Kidney glomerular epithelial cell (primary cell): ENCODE measurements around the gene VAV2.

Source experiments
- DNase-seq: peaks from one replicate; lab custom pipeline; 2025; lab: John Stamatoyannopoulos, UW

Gene VAV2

DNA sequence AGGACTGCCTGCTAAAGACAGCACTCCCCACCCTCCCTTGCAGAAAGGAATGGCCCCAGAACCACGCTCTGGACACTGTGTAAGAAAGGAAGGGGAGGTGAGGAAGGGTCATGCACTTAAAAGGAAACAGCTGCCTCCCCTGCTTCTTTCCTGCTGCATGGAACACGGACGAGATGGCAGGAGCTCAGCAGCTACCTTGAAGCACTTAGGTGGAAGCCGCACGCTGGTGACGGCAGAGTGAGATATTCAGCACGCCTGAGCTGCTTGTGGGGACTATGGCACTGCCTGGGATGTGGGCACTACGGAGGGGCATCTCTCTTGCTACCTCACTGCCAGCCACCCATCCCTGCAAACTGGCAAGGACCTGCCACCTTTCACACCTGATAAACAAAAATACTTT, 101.5 kb downstream of the VAV2 start:
- DNase-seq = no peak

DNA sequence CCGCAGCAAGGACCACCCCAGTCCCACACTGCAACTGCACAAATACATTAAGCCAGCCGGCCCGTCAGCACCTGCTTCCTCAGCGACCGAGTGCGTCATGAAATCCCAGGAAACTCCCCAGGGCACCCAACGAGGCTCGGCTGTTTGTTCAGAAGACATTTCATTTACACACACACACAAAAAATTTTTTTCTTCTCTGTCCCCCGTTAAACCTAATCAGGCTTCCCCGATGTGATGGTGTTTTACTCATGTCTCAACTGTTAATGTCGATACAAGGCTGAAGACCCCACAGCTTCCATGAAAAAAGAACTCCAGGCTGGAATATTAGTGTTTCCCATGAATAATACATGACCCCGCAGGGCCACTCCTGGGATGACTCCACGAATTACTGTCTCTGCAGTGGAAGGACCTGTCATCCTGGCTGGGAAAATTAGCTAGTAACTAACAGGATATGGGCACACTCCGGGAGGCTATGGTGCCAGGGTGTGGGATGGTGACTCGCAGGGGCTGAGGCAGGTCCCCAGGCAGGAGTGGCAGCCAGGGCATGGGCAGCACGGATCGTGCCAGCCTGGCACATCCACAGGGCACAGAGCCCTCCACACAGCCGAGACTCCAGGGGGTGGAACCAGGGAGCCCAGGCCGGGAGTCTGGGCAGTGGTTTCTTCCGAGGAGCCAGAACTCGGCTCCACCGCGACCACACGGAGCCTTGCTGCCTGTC, 102.4 kb downstream of the VAV2 start:
- no peak for DNase-seq

GRCh38 chr9:133888809-133889491, 103.2 kb downstream of the VAV2 start:
- DNase-seq = no peak

- no peak for DNase-seq
Measured at GRCh38 chr9:133888048-133888808, 103.9 kb downstream of the VAV2 start.

DNA sequence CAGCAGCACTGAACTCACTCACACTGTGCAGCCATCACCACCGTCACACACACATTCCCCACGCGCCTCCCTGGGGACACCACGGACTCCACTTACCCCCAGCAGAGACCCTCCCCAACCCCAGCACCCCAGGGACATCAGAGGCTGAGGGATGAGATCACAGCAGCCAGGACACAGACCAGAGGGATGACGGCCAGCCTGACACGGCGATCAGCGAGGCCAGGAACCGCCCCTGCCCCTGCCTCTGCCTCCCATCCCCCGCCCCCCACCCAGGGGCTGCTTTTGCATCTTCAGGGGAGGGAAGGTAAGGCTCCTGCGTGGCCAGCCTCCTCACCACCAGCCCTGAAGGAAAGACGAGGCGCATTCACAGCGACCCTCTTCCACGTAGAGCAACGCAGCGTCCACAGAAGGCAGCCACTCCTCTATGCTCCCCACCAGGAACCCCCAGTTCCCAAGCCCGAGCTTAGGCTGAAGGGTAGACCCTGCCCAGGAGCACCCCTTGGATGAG, 104.5 kb downstream of the VAV2 start:
- no peak for DNase-seq

GRCh38 chr9:133886563-133887501, 105.3 kb downstream of the VAV2 start:
- no peak for DNase-seq

GRCh38 chr9:133884907-133885744, 107.0 kb downstream of the VAV2 start:
- no peak for DNase-seq

DNA sequence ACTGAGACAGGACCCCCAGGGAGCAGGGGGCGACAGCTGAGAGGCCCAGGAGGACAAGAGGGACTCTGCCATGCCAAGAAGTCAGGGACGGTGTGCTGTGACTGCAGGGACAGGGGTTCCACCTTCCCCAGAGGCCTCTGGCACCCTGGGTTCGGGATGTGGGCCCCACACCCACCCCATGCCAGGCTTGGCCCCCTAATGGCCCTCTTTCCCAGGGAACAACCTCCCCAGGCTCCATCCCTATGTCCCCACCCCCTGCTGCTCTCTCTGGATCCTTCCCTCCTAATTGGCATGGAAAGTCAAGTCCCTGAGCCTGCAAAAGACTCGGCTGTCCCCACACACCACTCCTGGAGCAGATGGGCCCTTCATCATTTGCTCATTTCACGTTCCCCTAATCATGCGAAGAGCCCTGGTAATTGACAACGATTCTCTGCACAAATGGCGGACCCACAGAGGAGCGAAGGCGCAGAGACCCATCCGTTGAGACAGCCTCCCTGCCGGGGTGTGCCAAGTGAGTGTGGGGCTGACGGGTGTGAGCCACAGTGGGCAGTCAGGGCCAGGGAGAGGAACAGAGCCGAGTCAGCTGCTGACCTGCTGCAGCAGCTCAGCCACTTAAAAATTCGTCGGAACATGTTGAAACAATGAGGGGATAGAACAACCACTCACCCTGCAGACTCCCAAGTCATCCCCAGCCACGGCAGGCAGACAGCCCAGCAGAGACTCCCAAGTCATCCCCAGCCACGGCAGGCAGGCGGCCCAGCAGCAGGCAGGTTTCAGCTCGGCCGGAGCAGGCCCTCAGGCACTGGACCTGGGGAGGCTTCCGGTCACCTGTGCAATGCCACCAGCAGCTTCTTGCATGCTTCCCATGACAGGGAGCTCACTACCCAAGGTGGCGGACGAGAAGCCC, 109.0 kb downstream of the VAV2 start:
- no peak for DNase-seq

DNA sequence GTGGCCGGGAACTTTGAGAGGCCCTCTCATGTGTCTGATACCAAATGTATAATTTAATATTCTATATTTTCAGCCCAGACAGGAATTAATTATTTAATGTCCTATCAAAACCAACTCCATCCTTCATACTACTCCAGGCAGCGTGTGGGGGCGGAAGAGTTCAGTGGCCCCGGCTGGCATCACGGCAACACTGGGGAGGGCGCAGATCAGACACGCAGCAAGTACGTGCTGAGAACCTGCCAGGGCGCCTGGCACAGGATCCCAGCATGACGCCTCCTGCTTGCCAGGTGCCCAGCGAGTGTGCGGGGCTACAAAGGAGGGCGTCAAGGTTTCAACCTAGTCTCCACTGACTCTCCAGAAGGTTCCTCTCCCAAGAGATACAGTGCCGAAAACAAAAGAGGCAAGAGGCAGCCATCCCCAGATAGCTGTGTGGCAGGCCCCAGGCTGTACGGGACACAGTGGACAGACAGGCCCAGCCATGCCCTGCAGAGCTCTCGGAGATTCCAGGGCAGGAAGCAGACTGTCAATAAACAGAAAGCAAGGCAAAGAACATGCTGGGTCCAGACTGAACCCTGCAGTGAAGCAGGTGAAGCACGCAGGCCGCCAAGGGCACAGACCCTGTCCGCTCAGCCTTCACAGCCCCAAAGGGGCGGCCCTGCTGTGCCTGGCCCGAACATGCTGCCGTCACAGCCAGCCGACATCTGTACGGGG, 110.3 kb downstream of the VAV2 start:
- DNase-seq = no peak

DNA sequence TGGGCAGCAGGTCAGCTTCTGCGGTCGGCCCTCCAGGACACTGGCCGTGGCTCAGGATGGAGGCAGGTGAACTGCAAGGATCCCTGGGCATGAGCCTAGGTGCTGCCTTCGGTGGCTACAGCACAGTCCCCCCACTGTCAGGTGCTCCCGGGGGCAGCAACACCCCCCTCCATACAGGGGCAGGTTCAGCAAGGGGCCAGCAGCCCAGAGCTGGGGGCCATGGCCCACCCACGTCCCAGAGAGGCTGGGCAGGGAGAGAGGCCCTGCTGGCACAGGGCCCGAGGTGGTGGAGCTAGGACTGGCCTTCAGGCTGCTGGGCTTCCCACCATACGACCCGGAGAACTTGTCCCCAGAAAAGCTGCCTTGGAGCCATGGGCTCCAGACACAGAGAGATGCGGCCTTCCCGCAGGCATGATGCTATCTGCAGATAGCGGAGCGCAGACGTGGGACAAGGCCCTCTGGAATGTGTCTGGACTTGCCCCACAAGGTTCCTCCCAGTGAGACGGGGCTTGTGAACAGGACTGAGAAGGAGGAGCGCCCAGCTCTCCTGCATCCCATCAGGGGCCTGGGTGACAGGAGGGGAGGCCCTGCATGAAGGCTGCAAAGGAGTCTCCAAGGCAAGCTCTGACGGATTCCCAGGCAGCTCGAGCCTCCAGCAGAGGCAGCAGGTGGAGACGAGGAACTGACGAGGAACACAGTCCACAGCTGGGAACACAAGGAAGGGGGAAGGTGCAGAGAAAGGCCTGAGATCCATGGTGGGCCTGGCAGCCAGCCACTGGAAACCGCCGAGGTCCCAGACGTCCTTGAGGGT, 111.1 kb downstream of the VAV2 start:
- no peak for DNase-seq

DNA sequence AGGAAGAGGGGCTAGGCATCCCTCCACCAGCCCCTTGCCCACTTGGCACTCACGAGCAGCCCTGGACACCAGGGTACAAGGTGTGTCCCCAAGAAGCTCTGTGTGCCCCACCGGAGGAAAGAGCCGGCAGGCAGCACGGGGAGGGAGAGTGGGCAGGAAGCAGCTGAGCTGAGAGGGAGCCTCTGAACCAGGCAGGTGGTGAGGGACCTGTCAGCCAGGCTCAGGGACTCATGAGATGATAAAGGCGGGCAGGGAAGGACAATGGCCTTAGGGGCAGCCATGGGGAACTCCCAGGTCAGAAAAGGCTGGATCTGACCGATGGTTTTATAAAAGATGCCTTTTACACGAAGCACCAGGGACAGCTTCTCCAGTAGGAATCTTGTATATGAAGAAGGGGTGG, 112.0 kb downstream of the VAV2 start:
- DNase-seq = no peak

DNA sequence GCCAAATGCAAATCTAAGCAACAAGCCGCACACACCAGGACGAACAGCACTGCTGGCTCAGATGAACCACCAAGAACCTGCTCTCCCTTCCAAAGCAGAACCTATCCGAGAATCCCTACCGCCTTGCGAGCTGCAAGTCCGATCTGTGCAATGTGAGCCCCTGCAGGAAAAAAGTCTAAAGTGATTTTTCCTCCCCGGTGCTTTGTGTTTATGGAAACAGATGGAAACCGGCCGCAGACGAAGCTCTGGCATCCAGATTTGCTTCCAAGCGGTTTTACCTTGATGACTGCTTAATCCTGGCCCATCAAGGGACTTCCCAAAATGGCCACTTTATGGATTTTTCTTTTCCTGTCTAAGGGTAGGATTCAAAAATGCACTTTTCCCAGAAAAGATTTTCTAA, 112.5 kb downstream of the VAV2 start:
- DNase-seq = no peak

GRCh38 chr9:133878402-133878801, 113.7 kb downstream of the VAV2 start:
- no peak for DNase-seq

- no peak for DNase-seq
Measured at GRCh38 chr9:133877967-133878366, 114.2 kb downstream of the VAV2 start.

GRCh38 chr9:133877327-133877726, 114.8 kb downstream of the VAV2 start:
- no peak for DNase-seq

DNA sequence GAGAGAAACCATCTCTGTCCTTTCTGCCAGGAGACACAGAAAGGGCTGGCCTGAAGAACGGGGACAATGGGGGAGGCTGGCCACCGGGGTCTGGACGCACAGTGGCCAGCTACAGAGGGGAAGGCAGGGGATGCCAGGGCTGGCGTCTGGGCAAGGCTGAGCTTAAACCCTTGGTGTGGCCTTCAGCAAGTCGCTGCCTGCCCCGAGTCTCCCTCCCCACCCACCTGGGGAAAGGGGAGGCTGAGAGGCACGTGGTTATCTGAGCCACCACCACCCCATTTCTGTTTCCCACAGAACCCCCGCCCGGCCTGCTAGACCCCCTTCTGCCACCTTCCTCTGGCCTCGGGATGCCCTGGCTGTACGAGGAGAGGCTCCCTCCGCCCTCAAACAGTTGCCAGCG, 115.3 kb downstream of the VAV2 start:
- no peak for DNase-seq

GRCh38 chr9:133876144-133876543, 116.0 kb downstream of the VAV2 start:
- no peak for DNase-seq

GRCh38 chr9:133875131-133875530, 117.0 kb downstream of the VAV2 start:
- DNase-seq = no peak
